HepG2 (cell line): Measurements from ENCODE around the gene DNAJB12. TPM values are rescaled to one million over a fixed set of nuclear protein-coding genes. Genes with fewer than 3 reads are reported as not detected.

Experiments
- AHR ChIP-seq: IDR thresholded peaks from 2 replicates; pipeline ENCODE4 v1.6.1; 2018; ENCODE audit warnings: missing genetic modification reagents, missing compliant biosample characterization
- CBX5 ChIP-seq: sonication (generic); formaldehyde crosslinking; IDR thresholded peaks from 2 replicates; pipeline ENCODE4 v1.4.0; 2020; ENCODE audit warnings: missing genetic modification reagents, borderline replicate concordance
- CREM ChIP-seq, 2 experiments: sonication (generic) in 1 of 2; formaldehyde crosslinking in 1 of 2; IDR thresholded peaks; 2 replicates each; pipeline versions ENCODE4 v1.4.0 to v1.6.1; 2016 to 2020; ENCODE audit warnings: antibody characterized with exemption in 1 of 2, mild to moderate bottlenecking in 1 of 2, missing genetic modification reagents in 1 of 2
- ISX ChIP-seq: sonication (generic); formaldehyde crosslinking; conservative IDR thresholded peaks from 2 replicates; pipeline ENCODE4 v1.5.0; 2020; ENCODE audit warnings: missing genetic modification reagents
- KLF6 ChIP-seq: IDR thresholded peaks from 2 replicates; pipeline ENCODE4 v1.8.0; 2016; ENCODE audit warnings: missing biosample characterization, missing genetic modification reagents
- SNAPC2 ChIP-seq: sonication (generic); formaldehyde crosslinking; IDR thresholded peaks from 2 replicates; pipeline ENCODE4 v1.8.1; 2022; ENCODE audit warnings: mild to moderate bottlenecking, missing genetic modification reagents
- TBP ChIP-seq: sonication (generic); formaldehyde crosslinking; IDR thresholded peaks from 2 replicates; pipeline ENCODE4 v1.5.0; 2020; ENCODE audit warnings: missing genetic modification reagents
- ZNF263 ChIP-seq: sonication (generic); formaldehyde crosslinking; IDR thresholded peaks from 2 replicates; pipeline ENCODE4 v1.4.0; 2020; ENCODE audit warnings: missing genetic modification reagents
- ZNF552 ChIP-seq: sonication (generic); formaldehyde crosslinking; IDR thresholded peaks from 2 replicates; pipeline ENCODE4 v1.9.0; 2022; ENCODE audit warnings: missing genetic modification reagents, mild to moderate bottlenecking, borderline replicate concordance
- ZNF563 ChIP-seq: sonication (generic); formaldehyde crosslinking; IDR thresholded peaks from 2 replicates; pipeline ENCODE4 v1.8.0; 2022; ENCODE audit warnings: mild to moderate bottlenecking, moderate library complexity, missing genetic modification reagents
- polyA plus RNA-seq, 8 experiments: library from polyadenylated mRNA; depleted of rRNA in 3 of 8; stranded (reverse) in 7 of 8; unstranded in 1 of 8; fragments of >200 nt; fragmentation: Illumina TruSeq in 4 of 8; extraction: Trizol in 4 of 8; gene quantifications; 2 replicates each; pipeline versions ENCODE4 v1.2.1 to v1.2.3, GENCODE V29; 2011 to 2016; ENCODE audit warnings: low read depth in 4 of 8, missing spikeins in 1 of 8, mixed read lengths in 1 of 8; ENCODE audit not compliant: insufficient read depth in 1 of 8
- total RNA-seq, 5 experiments: library from RNA; depleted of rRNA; stranded (reverse); fragments of >200 nt; fragmentation: Illumina TruSeq; extraction: Trizol; gene quantifications; 2 replicates each; pipeline ENCODE4 v1.2.3, GENCODE V29; 2016; ENCODE audit warnings: low read depth in 1 of 5
- TF ChIP-seq, protein P1 (sequence below): sonication (generic); formaldehyde crosslinking; IDR thresholded peaks from 2 replicates; pipeline ENCODE4 v1.4.0; 2020; ENCODE audit warnings: missing genetic modification reagents
- TF ChIP-seq, protein P2 (sequence below): sonication (generic); formaldehyde crosslinking; IDR thresholded peaks from 2 replicates; pipeline ENCODE4 v1.8.0; 2022; ENCODE audit warnings: mild to moderate bottlenecking, missing genetic modification reagents, moderate library complexity
- TF ChIP-seq, protein P3 (sequence below): sonication (generic); formaldehyde crosslinking; IDR thresholded peaks from 2 replicates; pipeline ENCODE4 v1.5.0; 2020; ENCODE audit warnings: mild to moderate bottlenecking, missing genetic modification reagents
- TF ChIP-seq, protein P4 (sequence below): sonication (generic); formaldehyde crosslinking; conservative IDR thresholded peaks from 2 replicates; pipeline ENCODE4 v1.4.0; 2020; ENCODE audit warnings: mild to moderate bottlenecking, missing genetic modification reagents, moderate library complexity
- TF ChIP-seq, protein P5 (sequence below): sonication (generic); formaldehyde crosslinking; IDR thresholded peaks from 2 replicates; pipeline ENCODE4 v1.4.0; 2020; ENCODE audit warnings: mild to moderate bottlenecking, missing genetic modification reagents
- TF ChIP-seq, protein P6 (sequence below): IDR thresholded peaks from 2 replicates; pipeline ENCODE4 v1.6.1; 2016; ENCODE audit warnings: control low read depth

The DNAJB12 gene
- total and polyA plus RNA-seq, 2 of the 13 experiments (the other 11 are each of a cell fraction or from before 2014, with no cell fraction given), result 10.8 to 18.2 TPM

DNA sequence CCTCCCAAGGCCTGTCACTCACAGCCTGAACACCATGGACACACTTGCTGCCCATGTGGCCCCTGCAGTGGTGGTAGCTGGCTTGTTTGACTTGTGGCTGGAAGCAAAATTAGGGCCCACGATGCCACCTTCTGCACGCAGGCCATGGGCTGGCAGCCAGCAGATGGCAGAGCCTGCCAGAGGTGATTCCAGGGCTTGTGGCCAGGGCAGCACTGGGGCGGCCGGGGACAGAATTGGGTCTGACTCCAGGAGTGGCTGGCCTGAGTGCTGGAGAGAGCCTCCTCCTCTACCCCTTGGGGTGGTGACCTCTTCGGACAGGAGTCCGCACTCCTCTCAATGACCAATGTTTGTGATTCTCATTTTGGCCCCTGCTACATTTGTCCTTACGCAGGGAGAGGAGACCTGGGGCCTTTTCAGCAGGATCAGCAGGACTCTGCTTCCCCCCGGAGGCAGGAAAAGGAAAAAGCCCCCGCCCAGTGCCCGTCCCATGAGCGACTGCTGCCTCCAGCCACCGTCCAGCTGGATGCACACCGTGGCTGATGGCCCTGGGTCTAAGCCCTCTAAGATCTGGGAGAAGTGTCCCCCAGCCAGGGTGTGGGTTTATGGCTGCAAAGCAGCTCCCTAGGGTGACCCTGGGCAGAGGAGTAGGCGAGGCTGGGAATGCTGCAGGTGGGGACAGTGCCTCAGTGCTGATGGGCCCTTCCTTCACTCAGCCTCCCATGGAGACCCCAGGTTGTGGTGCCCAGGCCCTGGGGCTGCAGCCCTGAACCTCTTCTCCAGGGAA lies 26.5 kb downstream of the DNAJB12 start (continued):
- TF ChIP-seq TBP (CRISPR knock-in tag) (no peak), ZNF552 (CRISPR knock-in tag) (0 out of 2 replicates have a peak, but pooled peaks have one; percentile 55), ISX (no peak), ZNF263 (no peak), CREM (IDR thresholded peaks at IDR 0.05) (no peak), CREM (CRISPR knock-in tag; IDR thresholded peaks at IDR 0.05) (no peak), CBX5 (CRISPR knock-in tag) (no peak), SNAPC2 (no peak), AHR (CRISPR knock-in tag) (no peak), ZNF563 (CRISPR knock-in tag) (no peak), KLF6 (0 out of 2 replicates have a peak, but pooled peaks have one; percentile 47)
- TF ChIP-seq, protein P1, sequence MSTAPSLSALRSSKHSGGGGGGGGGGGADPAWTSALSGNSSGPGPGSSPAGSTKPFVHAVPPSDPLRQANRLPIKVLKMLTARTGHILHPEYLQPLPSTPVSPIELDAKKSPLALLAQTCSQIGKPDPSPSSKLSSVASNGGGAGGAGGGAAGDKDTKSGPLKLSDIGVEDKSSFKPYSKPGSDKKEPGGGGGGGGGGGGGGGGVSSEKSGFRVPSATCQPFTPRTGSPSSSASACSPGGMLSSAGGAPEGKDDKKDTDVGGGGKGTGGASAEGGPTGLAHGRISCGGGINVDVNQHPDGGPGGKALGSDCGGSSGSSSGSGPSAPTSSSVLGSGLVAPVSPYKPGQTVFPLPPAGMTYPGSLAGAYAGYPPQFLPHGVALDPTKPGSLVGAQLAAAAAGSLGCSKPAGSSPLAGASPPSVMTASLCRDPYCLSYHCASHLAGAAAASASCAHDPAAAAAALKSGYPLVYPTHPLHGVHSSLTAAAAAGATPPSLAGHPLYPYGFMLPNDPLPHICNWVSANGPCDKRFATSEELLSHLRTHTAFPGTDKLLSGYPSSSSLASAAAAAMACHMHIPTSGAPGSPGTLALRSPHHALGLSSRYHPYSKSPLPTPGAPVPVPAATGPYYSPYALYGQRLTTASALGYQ (CRISPR knock-in tag), result no peak
- TF ChIP-seq, protein P2, sequence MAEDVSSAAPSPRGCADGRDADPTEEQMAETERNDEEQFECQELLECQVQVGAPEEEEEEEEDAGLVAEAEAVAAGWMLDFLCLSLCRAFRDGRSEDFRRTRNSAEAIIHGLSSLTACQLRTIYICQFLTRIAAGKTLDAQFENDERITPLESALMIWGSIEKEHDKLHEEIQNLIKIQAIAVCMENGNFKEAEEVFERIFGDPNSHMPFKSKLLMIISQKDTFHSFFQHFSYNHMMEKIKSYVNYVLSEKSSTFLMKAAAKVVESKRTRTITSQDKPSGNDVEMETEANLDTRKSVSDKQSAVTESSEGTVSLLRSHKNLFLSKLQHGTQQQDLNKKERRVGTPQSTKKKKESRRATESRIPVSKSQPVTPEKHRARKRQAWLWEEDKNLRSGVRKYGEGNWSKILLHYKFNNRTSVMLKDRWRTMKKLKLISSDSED, result no peak
- TF ChIP-seq, protein P3, sequence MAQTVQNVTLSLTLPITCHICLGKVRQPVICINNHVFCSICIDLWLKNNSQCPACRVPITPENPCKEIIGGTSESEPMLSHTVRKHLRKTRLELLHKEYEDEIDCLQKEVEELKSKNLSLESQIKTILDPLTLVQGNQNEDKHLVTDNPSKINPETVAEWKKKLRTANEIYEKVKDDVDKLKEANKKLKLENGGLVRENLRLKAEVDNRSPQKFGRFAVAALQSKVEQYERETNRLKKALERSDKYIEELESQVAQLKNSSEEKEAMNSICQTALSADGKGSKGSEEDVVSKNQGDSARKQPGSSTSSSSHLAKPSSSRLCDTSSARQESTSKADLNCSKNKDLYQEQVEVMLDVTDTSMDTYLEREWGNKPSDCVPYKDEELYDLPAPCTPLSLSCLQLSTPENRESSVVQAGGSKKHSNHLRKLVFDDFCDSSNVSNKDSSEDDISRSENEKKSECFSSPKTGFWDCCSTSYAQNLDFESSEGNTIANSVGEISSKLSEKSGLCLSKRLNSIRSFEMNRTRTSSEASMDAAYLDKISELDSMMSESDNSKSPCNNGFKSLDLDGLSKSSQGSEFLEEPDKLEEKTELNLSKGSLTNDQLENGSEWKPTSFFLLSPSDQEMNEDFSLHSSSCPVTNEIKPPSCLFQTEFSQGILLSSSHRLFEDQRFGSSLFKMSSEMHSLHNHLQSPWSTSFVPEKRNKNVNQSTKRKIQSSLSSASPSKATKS (CRISPR knock-in tag), result no peak
- TF ChIP-seq, protein P4, sequence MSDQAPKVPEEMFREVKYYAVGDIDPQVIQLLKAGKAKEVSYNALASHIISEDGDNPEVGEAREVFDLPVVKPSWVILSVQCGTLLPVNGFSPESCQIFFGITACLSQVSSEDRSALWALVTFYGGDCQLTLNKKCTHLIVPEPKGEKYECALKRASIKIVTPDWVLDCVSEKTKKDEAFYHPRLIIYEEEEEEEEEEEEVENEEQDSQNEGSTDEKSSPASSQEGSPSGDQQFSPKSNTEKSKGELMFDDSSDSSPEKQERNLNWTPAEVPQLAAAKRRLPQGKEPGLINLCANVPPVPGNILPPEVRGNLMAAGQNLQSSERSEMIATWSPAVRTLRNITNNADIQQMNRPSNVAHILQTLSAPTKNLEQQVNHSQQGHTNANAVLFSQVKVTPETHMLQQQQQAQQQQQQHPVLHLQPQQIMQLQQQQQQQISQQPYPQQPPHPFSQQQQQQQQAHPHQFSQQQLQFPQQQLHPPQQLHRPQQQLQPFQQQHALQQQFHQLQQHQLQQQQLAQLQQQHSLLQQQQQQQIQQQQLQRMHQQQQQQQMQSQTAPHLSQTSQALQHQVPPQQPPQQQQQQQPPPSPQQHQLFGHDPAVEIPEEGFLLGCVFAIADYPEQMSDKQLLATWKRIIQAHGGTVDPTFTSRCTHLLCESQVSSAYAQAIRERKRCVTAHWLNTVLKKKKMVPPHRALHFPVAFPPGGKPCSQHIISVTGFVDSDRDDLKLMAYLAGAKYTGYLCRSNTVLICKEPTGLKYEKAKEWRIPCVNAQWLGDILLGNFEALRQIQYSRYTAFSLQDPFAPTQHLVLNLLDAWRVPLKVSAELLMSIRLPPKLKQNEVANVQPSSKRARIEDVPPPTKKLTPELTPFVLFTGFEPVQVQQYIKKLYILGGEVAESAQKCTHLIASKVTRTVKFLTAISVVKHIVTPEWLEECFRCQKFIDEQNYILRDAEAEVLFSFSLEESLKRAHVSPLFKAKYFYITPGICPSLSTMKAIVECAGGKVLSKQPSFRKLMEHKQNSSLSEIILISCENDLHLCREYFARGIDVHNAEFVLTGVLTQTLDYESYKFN, result no peak
- TF ChIP-seq, protein P5, sequence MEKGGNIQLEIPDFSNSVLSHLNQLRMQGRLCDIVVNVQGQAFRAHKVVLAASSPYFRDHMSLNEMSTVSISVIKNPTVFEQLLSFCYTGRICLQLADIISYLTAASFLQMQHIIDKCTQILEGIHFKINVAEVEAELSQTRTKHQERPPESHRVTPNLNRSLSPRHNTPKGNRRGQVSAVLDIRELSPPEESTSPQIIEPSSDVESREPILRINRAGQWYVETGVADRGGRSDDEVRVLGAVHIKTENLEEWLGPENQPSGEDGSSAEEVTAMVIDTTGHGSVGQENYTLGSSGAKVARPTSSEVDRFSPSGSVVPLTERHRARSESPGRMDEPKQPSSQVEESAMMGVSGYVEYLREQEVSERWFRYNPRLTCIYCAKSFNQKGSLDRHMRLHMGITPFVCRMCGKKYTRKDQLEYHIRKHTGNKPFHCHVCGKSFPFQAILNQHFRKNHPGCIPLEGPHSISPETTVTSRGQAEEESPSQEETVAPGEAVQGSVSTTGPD (CRISPR knock-in tag), result no peak
- TF ChIP-seq, protein P6, sequence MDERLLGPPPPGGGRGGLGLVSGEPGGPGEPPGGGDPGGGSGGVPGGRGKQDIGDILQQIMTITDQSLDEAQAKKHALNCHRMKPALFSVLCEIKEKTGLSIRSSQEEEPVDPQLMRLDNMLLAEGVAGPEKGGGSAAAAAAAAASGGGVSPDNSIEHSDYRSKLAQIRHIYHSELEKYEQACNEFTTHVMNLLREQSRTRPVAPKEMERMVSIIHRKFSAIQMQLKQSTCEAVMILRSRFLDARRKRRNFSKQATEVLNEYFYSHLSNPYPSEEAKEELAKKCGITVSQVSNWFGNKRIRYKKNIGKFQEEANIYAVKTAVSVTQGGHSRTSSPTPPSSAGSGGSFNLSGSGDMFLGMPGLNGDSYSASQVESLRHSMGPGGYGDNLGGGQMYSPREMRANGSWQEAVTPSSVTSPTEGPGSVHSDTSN (CRISPR knock-in tag), result no peak
